ENCODE results near the gene ZP2.

DNA sequence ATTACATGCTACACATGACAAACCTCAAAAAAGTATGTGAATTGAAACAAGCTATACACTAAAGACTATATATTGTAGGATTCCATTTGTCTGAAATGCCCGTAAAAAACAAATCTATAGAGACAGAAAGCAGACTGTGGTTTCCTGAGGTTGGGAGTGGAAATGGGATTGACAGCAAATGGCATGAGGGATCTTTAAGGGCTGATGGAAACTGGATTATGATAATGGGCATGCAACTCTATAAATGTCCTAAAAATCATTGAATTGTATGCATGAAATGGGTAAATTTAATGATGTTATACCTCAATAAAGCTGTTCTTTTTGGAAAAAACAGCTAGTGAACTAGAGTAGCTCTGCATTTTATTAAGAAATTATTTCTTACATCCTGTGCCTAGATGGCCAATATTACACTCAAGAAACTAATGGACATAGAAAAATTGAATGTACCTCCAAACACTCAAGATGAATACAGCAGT is 21.7 kb upstream of the ZP2 start:
- TF ChIP-seq, protein P1, sequence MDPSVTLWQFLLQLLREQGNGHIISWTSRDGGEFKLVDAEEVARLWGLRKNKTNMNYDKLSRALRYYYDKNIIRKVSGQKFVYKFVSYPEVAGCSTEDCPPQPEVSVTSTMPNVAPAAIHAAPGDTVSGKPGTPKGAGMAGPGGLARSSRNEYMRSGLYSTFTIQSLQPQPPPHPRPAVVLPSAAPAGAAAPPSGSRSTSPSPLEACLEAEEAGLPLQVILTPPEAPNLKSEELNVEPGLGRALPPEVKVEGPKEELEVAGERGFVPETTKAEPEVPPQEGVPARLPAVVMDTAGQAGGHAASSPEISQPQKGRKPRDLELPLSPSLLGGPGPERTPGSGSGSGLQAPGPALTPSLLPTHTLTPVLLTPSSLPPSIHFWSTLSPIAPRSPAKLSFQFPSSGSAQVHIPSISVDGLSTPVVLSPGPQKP (IDR thresholded peaks at IDR 0.05; ENCODE audit: borderline replicate concordance, low read depth, low read length), result no peak
- no peak for TF ChIP-seq RAD21 (IDR thresholded peaks at IDR 0.05; ENCODE audit: low read length)
- TF ChIP-seq, protein P2, sequence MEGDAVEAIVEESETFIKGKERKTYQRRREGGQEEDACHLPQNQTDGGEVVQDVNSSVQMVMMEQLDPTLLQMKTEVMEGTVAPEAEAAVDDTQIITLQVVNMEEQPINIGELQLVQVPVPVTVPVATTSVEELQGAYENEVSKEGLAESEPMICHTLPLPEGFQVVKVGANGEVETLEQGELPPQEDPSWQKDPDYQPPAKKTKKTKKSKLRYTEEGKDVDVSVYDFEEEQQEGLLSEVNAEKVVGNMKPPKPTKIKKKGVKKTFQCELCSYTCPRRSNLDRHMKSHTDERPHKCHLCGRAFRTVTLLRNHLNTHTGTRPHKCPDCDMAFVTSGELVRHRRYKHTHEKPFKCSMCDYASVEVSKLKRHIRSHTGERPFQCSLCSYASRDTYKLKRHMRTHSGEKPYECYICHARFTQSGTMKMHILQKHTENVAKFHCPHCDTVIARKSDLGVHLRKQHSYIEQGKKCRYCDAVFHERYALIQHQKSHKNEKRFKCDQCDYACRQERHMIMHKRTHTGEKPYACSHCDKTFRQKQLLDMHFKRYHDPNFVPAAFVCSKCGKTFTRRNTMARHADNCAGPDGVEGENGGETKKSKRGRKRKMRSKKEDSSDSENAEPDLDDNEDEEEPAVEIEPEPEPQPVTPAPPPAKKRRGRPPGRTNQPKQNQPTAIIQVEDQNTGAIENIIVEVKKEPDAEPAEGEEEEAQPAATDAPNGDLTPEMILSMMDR (conservative IDR thresholded peaks at IDR 0.05; ENCODE audit: low read depth, low read length), result no peak
- no peak for TF ChIP-seq FOS (IDR thresholded peaks at IDR 0.05; ENCODE audit: low read depth, low read length)
- TF ChIP-seq, protein P3, sequence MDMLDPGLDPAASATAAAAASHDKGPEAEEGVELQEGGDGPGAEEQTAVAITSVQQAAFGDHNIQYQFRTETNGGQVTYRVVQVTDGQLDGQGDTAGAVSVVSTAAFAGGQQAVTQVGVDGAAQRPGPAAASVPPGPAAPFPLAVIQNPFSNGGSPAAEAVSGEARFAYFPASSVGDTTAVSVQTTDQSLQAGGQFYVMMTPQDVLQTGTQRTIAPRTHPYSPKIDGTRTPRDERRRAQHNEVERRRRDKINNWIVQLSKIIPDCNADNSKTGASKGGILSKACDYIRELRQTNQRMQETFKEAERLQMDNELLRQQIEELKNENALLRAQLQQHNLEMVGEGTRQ (IDR thresholded peaks at IDR 0.05; ENCODE audit: low read depth, low read length), result no peak
- TF ChIP-seq RCOR1 (IDR thresholded peaks at IDR 0.05; ENCODE audit: insufficient replicate concordance, low read length), result no peak
- TF ChIP-seq MAZ (IDR thresholded peaks at IDR 0.05; ENCODE audit: borderline replicate concordance, low read depth, low read length), result no peak
- no peak for TF ChIP-seq MAFK (IDR thresholded peaks at IDR 0.05; ENCODE audit: low read depth, low read length)
- no peak for TF ChIP-seq MXI1 (IDR thresholded peaks at IDR 0.05; ENCODE audit: borderline replicate concordance, low read depth, low read length)
